K562 (cell line): ENCODE results near the gene NYAP1. TPM values are rescaled to one million over a fixed set of nuclear protein-coding genes. Genes with fewer than 3 reads are reported as not detected.
A peak's percentile ranks its signal among the peaks of the same experiment; 100 is the strongest.

ENCODE experiments used
- CCNT2 ChIP-seq: IDR thresholded peaks from 2 replicates; pipeline ENCODE4 v1.6.1; 2011; ENCODE audit warnings: borderline replicate concordance, low read depth, mild to moderate bottlenecking, moderate library complexity, mixed read lengths, low read length; ENCODE audit not compliant: insufficient read length; ENCODE audit errors: extremely low read depth
- GABPB1 ChIP-seq: sonication (generic); formaldehyde crosslinking; IDR thresholded peaks from 2 replicates; pipeline ENCODE4 v1.8.0; 2022; ENCODE audit warnings: mild to moderate bottlenecking, missing genetic modification reagents
- HMGN3 ChIP-seq: IDR thresholded peaks from 2 replicates; pipeline ENCODE4 v1.6.1; 2011; ENCODE audit warnings: borderline replicate concordance, low read depth, mild to moderate bottlenecking, mixed read lengths, low read length; ENCODE audit not compliant: insufficient read length; ENCODE audit errors: extremely low read depth
- NR4A1 ChIP-seq, 2 experiments: fragments of 250-450 bp in 1 of 2; fragments of 450-650 bp in 1 of 2; sonication (Bioruptor Pico) in 1 of 2; IDR thresholded peaks; 2 replicates each; pipeline versions ENCODE4 v1.4.0 to v1.6.1; 2016 to 2020; ENCODE audit warnings: mild to moderate bottlenecking in 2 of 2, missing compliant biosample characterization in 1 of 2, missing genetic modification characterization in 1 of 2, moderate library complexity in 1 of 2
- PHF20 ChIP-seq: fragments of 450-650 bp; IDR thresholded peaks from 2 replicates; pipeline ENCODE4 v1.6.1; 2018; ENCODE audit not compliant: partially characterized antibody
- RERE ChIP-seq: sonication (generic); formaldehyde crosslinking; IDR thresholded peaks from 2 replicates; pipeline ENCODE4 v1.8.0; 2023; ENCODE audit warnings: missing genetic modification reagents, mild to moderate bottlenecking, borderline replicate concordance
- SP1 ChIP-seq: sonication (generic); formaldehyde crosslinking; IDR thresholded peaks from 2 replicates; pipeline ENCODE4 v1.8.1; 2022; ENCODE audit warnings: mild to moderate bottlenecking, missing genetic modification reagents
- TAF15 ChIP-seq: fragments of 200-400 bp; formaldehyde crosslinking; IDR thresholded peaks from 2 replicates; pipeline ENCODE4 v1.6.1; 2017; ENCODE audit warnings: mild to moderate bottlenecking, low read depth, low read length, moderate library complexity
- TBL1XR1 ChIP-seq, 2 experiments: IDR thresholded peaks; 2 replicates each; pipeline ENCODE4 v1.6.1; 2012; ENCODE audit warnings: improper control_type of control experiment in 2 of 2, low read length in 2 of 2, mild to moderate bottlenecking in 1 of 2
- ZNF174 ChIP-seq: fragments of 250-450 bp; sonication (Bioruptor Pico); IDR thresholded peaks from 2 replicates; pipeline ENCODE4 v1.4.0; 2020; ENCODE audit warnings: mild to moderate bottlenecking
- polyA plus RNA-seq, 8 experiments: library from polyadenylated mRNA; depleted of rRNA in 4 of 8; stranded (reverse) in 5 of 8; unstranded in 3 of 8; fragments of >200 nt; fragmentation: Nextera tagmentation in 2 of 8; fragmentation: Illumina TruSeq in 1 of 8; extraction: Ambion mirVana in 2 of 8; extraction: Trizol in 1 of 8; gene quantifications; 2 replicates each; pipeline versions ENCODE4 v1.2.1 to v1.2.3, GENCODE V29; 2011 to 2014; ENCODE audit warnings: inconsistent platforms in 1 of 8, missing spikeins in 1 of 8
- total RNA-seq, 7 experiments: library from RNA; depleted of rRNA in 6 of 7; stranded (reverse); fragments of >200 nt in 6 of 7; fragmentation: Illumina TruSeq in 2 of 7; extraction: Trizol in 2 of 7; gene quantifications; 2 replicates each; pipeline versions ENCODE4 v1.2.1 to v1.2.3, GENCODE V29; 2011 to 2021; ENCODE audit warnings: low replicate concordance in 1 of 7
- TF ChIP-seq, protein P1 (sequence below): fragments of 450-650 bp; IDR thresholded peaks from 2 replicates; pipeline ENCODE4 v1.6.1; 2018; ENCODE audit not compliant: partially characterized antibody
- TF ChIP-seq, protein P2 (sequence below), 2 experiments: fragments of 450-650 bp; IDR thresholded peaks; 2 replicates each; pipeline ENCODE4 v1.6.1; 2018; ENCODE audit warnings: mild to moderate bottlenecking in 2 of 2, low read depth in 1 of 2; ENCODE audit not compliant: partially characterized antibody in 2 of 2

Gene NYAP1
- total and polyA plus RNA-seq, 9 of the 15 experiments (the other 6 are each of a cell fraction or from before 2014, with no cell fraction given) = 0.11 to 0.88 (median 0.22) TPM; not detected in 2

DNA sequence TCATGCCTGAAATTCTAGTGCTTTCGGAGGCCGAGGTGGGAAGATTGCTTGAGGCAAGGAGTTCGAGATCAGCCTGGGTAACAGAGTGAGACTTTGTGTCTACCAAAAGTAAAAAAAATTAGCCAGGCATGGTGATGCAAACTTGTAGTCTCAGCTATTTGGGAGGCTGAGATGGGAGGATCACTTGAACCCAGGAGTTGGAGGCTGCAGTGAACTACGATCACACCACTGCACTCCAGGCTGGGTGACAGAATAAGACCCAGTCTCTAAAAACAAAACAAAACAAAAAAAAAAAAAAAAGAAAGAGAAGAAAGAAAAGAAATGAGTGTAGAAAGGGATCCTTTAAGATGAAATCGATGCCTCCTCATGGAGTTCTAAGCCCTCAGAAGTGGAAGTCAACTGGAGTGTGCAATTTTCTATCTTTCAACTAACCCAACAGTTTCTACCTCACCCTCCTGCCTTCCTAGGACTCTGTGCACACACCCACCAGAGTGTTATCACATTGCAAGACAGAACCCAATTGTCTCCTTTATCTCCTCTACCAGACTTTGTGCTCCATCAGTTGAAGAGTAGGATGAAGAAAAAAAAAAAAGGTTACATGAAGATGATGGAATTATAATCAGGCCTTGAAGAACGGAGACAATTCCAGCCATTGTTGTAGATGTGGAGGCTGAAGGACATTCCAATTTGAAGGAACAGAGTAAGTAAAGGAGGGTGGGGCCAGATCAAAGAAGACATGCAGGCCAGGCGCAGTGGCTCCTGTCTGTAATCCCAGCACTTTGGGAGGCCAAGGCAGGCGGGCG is 26.9 kb downstream of the NYAP1 start (continued):
- TF ChIP-seq, protein P1, sequence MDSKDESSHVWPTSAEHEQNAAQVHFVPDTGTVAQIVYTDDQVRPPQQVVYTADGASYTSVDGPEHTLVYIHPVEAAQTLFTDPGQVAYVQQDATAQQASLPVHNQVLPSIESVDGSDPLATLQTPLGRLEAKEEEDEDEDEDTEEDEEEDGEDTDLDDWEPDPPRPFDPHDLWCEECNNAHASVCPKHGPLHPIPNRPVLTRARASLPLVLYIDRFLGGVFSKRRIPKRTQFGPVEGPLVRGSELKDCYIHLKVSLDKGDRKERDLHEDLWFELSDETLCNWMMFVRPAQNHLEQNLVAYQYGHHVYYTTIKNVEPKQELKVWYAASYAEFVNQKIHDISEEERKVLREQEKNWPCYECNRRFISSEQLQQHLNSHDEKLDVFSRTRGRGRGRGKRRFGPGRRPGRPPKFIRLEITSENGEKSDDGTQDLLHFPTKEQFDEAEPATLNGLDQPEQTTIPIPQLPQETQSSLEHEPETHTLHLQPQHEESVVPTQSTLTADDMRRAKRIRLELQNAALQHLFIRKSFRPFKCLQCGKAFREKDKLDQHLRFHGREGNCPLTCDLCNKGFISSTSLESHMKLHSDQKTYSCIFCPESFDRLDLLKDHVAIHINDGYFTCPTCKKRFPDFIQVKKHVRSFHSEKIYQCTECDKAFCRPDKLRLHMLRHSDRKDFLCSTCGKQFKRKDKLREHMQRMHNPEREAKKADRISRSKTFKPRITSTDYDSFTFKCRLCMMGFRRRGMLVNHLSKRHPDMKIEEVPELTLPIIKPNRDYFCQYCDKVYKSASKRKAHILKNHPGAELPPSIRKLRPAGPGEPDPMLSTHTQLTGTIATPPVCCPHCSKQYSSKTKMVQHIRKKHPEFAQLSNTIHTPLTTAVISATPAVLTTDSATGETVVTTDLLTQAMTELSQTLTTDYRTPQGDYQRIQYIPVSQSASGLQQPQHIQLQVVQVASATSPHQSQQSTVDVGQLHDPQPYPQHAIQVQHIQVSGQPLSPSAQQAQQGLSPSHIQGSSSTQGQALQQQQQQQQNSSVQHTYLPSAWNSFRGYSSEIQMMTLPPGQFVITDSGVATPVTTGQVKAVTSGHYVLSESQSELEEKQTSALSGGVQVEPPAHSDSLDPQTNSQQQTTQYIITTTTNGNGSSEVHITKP = peak; percentile 77
- TF ChIP-seq, protein P2, sequence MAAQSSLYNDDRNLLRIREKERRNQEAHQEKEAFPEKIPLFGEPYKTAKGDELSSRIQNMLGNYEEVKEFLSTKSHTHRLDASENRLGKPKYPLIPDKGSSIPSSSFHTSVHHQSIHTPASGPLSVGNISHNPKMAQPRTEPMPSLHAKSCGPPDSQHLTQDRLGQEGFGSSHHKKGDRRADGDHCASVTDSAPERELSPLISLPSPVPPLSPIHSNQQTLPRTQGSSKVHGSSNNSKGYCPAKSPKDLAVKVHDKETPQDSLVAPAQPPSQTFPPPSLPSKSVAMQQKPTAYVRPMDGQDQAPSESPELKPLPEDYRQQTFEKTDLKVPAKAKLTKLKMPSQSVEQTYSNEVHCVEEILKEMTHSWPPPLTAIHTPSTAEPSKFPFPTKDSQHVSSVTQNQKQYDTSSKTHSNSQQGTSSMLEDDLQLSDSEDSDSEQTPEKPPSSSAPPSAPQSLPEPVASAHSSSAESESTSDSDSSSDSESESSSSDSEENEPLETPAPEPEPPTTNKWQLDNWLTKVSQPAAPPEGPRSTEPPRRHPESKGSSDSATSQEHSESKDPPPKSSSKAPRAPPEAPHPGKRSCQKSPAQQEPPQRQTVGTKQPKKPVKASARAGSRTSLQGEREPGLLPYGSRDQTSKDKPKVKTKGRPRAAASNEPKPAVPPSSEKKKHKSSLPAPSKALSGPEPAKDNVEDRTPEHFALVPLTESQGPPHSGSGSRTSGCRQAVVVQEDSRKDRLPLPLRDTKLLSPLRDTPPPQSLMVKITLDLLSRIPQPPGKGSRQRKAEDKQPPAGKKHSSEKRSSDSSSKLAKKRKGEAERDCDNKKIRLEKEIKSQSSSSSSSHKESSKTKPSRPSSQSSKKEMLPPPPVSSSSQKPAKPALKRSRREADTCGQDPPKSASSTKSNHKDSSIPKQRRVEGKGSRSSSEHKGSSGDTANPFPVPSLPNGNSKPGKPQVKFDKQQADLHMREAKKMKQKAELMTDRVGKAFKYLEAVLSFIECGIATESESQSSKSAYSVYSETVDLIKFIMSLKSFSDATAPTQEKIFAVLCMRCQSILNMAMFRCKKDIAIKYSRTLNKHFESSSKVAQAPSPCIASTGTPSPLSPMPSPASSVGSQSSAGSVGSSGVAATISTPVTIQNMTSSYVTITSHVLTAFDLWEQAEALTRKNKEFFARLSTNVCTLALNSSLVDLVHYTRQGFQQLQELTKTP (IDR thresholded peaks at IDR 0.05; ENCODE audit: low read depth in 1 of 2, partially characterized antibody in 2 of 2) = no peak
- TF ChIP-seq CCNT2 (peak; percentile 75), ZNF174 (CRISPR knock-in tag) (peak; percentile 47; the same call in 1 of the 2 replicates), TAF15 (no peak), HMGN3 (no peak), NR4A1 (CRISPR knock-in tag; IDR thresholded peaks at IDR 0.05) (no peak), NR4A1 (tag; IDR thresholded peaks at IDR 0.05) (peak; percentile 65; the same call in 1 of the 2 replicates), RERE (CRISPR knock-in tag) (no peak), GABPB1 (CRISPR knock-in tag) (no peak), SP1 (CRISPR knock-in tag) (no peak), TBL1XR1 (IDR thresholded peaks at IDR 0.05; ENCODE audit: low read length in 2 of 2) (peak in 1 of 2 experiments; percentile 78; a peak in 2 of 4 replicates), PHF20 (peak; percentile 20)
